ENCODE measurements around the gene ISM1. TPM values are rescaled to one million over a fixed set of nuclear protein-coding genes. Genes with fewer than 3 reads are reported as not detected.

ISM1 gene
- total RNA-seq, 2 experiments from 2014 or later: 0.87 to 1.1 TPM

- Histone ChIP-seq H3K27me3 (ENCODE audit: control insufficient read depth in 1 of 2, insufficient read depth in 2 of 2, low read length in 2 of 2) (no peaks in the 10 kb centered on the region), H3K36me3 (ENCODE audit: insufficient read depth, low read length) (no peaks in the 10 kb centered on the region), H3K4me3 (ENCODE audit: low read length) (no peak overlapping the region), H3K9me3 (ENCODE audit: control insufficient read depth in 1 of 2, insufficient read depth in 1 of 2, low read length in 2 of 2) (no peaks in the 10 kb centered on the region), H3K27ac (ENCODE audit: low read depth in 1 of 2, low read length in 2 of 2) (no peak overlapping the region), H3K4me1 (ENCODE audit: insufficient read depth, low read length) (no peaks in the 10 kb centered on the region)
- Mint-ChIP-seq H3K27ac (no peak overlapping the region), H3K4me3 (no peak overlapping the region), H3K27me3 (no peaks in the 10 kb centered on the region), H3K36me3 (ENCODE audit: low read depth) (peaks cover 5% of the 10 kb centered on the region), H3K9me3 (no peaks in the 10 kb centered on the region), H3K4me1 (ENCODE audit: low read depth) (no peaks in the 10 kb centered on the region)
- POLR2A ChIA-PET: no interaction called here
- no peak for DNase-seq
- ATAC-seq (ENCODE audit: poor library complexity): no peak
- CTCF ChIA-PET: no interaction called here
- TF ChIP-seq, protein P1, sequence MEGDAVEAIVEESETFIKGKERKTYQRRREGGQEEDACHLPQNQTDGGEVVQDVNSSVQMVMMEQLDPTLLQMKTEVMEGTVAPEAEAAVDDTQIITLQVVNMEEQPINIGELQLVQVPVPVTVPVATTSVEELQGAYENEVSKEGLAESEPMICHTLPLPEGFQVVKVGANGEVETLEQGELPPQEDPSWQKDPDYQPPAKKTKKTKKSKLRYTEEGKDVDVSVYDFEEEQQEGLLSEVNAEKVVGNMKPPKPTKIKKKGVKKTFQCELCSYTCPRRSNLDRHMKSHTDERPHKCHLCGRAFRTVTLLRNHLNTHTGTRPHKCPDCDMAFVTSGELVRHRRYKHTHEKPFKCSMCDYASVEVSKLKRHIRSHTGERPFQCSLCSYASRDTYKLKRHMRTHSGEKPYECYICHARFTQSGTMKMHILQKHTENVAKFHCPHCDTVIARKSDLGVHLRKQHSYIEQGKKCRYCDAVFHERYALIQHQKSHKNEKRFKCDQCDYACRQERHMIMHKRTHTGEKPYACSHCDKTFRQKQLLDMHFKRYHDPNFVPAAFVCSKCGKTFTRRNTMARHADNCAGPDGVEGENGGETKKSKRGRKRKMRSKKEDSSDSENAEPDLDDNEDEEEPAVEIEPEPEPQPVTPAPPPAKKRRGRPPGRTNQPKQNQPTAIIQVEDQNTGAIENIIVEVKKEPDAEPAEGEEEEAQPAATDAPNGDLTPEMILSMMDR (IDR thresholded peaks at IDR 0.05): no peak
- intact Hi-C loops (cut with DNase I, micrococcal nuclease): no loop called here
Measured at GRCh38 chr20:13286607-13287006, 65.5 kb downstream of the ISM1 start.

DNA sequence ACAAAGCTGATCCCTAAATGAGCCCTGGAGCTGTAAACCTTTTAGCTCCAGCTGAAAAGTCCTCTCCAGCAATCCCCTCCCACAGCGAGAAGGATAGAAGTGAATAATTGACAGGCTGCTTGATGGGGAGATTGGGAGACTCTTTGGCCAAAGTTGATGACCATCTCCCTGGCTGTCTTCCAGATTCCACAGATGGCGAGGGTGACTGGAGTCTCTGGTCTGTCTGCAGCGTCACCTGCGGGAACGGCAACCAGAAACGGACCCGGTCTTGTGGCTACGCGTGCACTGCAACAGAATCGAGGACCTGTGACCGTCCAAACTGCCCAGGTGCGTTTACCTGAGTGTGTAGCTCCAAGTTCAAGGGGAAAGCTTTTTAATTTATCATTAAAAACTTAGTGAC, 67.3 kb downstream of the ISM1 start:
- no peaks in the 10 kb centered on the region for H3K9me3 ChIP-seq (ENCODE audit: control insufficient read depth in 1 of 2, insufficient read depth in 1 of 2, low read length in 2 of 2)
- ChIA-PET CTCF (no interaction called here), POLR2A (no interaction called here)
- H3K4me1 ChIP-seq (ENCODE audit: insufficient read depth, low read length): no peaks in the 10 kb centered on the region
- intact Hi-C loops (cut with DNase I, micrococcal nuclease): no loop called here
- H3K27ac ChIP-seq (ENCODE audit: low read depth in 1 of 2, low read length in 2 of 2): no peak overlapping the region
- Mint-ChIP-seq H3K4me1 (ENCODE audit: low read depth) (no peaks in the 10 kb centered on the region), H3K4me3 (no peak overlapping the region), H3K27ac (no peak overlapping the region), H3K27me3 (no peaks in the 10 kb centered on the region), H3K36me3 (ENCODE audit: low read depth) (peaks cover 12% of the 10 kb centered on the region), H3K9me3 (no peaks in the 10 kb centered on the region)
- no peaks in the 10 kb centered on the region for H3K36me3 ChIP-seq (ENCODE audit: insufficient read depth, low read length)
- H3K27me3 ChIP-seq (ENCODE audit: control insufficient read depth in 1 of 2, insufficient read depth in 2 of 2, low read length in 2 of 2): no peaks in the 10 kb centered on the region
- ATAC-seq (ENCODE audit: poor library complexity) (no peak), DNase-seq (no peak)
- TF ChIP-seq, protein P1 (IDR thresholded peaks at IDR 0.05): no peak
- no peak overlapping the region for H3K4me3 ChIP-seq (ENCODE audit: low read length)

DNA sequence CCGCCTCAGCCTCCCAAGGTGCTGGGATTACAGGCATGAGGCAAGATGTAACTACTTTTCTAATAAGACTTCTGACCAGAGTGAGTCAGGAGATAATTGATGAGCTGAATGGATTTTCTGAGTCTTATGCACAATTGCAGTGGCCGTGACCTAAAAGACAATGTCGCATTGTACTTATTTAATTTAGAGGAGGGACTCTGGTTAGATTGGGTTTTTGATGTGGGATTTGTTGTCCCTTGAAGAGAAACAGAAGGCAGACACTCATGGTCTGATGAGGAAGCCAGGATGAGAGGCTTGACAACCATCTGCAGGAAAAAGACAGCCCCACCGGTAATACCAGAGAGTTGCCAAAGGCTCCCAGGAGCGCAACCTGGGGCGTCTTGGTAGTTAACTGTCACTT, 68.0 kb downstream of the ISM1 start:
- Mint-ChIP-seq H3K36me3 (ENCODE audit: low read depth) (peaks cover 12% of the 10 kb centered on the region), H3K27me3 (no peaks in the 10 kb centered on the region), H3K4me3 (no peak overlapping the region), H3K9me3 (no peaks in the 10 kb centered on the region), H3K27ac (no peak overlapping the region), H3K4me1 (ENCODE audit: low read depth) (no peaks in the 10 kb centered on the region)
- no peak for ATAC-seq (ENCODE audit: poor library complexity)
- Histone ChIP-seq H3K9me3 (ENCODE audit: control insufficient read depth in 1 of 2, insufficient read depth in 1 of 2, low read length in 2 of 2) (no peaks in the 10 kb centered on the region), H3K27me3 (ENCODE audit: control insufficient read depth in 1 of 2, insufficient read depth in 2 of 2, low read length in 2 of 2) (no peaks in the 10 kb centered on the region), H3K27ac (ENCODE audit: low read depth in 1 of 2, low read length in 2 of 2) (no peak overlapping the region), H3K36me3 (ENCODE audit: insufficient read depth, low read length) (no peaks in the 10 kb centered on the region), H3K4me3 (ENCODE audit: low read length) (no peak overlapping the region), H3K4me1 (ENCODE audit: insufficient read depth, low read length) (no peaks in the 10 kb centered on the region)
- TF ChIP-seq, protein P1 (IDR thresholded peaks at IDR 0.05): no peak
- CTCF ChIA-PET: no interaction called here
- no peak for DNase-seq
- intact Hi-C loops (cut with DNase I, micrococcal nuclease): no loop called here
- POLR2A ChIA-PET: no interaction called here

Measured in CD4-positive, alpha-beta T cell (primary cell).